Effector CD8-positive, alpha-beta T cell (primary cell): ENCODE measurements around the gene MAGEB5.
"Not testable (repeated sequence)": the region's sequence is repeated elsewhere in the genome, so short reads cannot be mapped to it uniquely, and the experiment has no call there.

Experiments
- DNase-seq: peaks from one replicate; lab custom pipeline; 2025; lab: John Stamatoyannopoulos, UW
- total RNA-seq, 4 experiments: gene quantifications; one replicate each; lab custom pipeline; 2026; lab: John Stamatoyannopoulos, UW

The MAGEB5 gene, protein sequence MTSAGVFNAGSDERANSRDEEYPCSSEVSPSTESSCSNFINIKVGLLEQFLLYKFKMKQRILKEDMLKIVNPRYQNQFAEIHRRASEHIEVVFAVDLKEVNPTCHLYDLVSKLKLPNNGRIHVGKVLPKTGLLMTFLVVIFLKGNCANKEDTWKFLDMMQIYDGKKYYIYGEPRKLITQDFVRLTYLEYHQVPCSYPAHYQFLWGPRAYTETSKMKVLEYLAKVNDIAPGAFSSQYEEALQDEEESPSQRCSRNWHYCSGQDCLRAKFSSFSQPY
- total RNA-seq = 0 reads per million in 4 experiments

DNA sequence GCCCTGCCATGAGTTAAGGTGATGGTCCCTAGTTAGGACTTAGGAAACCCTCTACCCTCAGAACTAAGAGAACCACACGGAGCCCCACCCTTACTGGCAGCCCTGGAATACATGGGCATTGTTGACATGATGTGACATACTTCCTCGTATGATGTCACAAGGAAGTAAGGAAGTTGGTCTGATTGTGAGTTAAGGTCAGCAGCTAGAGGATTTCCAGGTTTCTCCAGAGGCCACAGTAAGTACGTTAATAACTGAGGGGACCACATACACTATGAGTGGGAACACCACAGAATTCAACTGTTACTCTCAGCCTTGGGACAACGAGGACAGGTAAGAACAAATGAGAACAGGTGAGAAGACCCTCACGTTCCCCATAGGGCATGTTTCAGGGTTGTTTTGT is at the start of gene MAGEB5:
Gene MAGEB5, plus strand, starts transcription at position 301 of the 400 bp plus-strand sequence. CDS start 1,133 bp downstream, outside the sequence.
- DNase-seq = no peak

DNA sequence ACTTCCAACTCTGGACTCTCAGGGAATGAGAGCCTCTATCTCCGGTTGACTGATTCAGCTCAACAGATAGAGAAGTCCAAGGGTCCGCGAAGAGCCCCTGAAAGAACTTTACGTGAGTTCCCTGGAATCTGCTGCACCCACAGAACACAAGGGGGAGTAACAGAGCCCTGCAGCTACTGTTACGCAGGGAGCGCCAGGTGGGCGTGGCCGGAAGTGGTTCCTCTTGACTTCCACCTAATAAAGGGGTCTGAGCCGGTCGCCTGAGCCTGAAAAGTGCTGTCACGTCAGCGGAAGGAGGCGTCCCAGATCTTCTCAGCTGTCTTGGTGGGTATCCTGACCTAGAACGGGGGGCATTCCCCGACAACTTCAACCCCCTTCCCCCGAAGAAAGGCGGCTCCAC is 23.8 kb upstream of the MAGEB5 start, which contains the start of gene MAGEB6:
Gene MAGEB6, plus strand, starts transcription at position 237 of the 400 bp plus-strand sequence. CDS start 1,407 bp downstream, outside the sequence.
- DNase-seq = no peak

DNA sequence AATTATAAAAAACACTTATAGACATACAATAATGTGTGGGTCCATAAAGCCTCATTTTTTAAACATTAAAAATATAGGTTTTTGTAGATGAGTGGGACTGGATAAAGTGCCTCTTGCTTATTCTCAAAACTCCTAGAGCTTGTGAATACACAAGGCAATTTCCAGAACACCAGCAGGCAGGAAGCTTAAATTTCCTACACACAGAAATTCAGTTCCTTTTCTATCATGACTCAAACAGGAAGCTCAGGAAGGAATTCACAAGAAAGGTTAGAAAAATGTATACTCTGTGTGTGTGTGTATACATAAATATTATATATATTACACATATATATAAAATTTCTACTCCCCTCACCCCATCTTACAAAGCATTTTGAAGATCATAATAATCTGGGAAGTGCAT is 12.4 kb upstream of the MAGEB5 start:
- no peak for DNase-seq

DNA sequence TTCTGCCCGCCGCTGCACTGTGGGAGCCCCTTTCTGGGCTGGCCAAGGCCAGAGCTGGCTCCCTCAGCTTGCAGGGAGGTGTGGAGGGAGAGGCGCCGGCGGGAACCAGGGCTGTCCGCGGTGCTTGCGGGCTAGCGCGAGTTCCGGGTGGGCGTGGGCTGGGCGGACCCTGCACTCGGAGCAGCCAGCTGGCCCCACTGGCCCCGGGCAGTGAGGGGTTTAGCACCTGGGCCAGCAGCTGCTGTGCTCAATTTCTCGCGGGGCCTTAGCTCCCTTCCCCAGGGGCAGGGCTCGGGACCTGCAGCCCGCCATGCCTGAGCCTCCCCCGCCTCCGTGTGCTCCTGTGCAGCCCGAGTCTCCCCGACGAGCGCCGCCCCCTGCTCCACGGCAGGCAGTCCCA is 11.3 kb upstream of the MAGEB5 start:
- not testable (repeated sequence) for DNase-seq

DNA sequence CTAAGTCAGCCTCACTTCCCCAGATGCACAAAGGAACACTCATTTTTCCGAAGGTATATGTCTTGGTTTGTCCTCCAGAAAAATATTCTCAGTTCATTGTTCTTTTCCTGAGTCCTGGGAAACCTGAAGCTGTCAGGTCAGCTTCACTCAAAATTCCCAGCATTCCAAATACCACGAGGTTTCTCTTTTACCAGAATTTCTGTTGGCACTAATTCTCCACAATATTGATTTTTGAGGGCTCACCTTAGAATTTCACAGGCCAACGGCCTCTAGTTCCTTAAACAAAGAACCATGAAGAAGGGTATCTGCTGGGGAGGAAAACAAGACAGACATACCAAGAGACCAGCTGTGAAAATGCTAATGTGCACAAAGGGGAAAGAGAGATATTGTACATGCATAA is 8.0 kb upstream of the MAGEB5 start:
- no peak for DNase-seq

DNA sequence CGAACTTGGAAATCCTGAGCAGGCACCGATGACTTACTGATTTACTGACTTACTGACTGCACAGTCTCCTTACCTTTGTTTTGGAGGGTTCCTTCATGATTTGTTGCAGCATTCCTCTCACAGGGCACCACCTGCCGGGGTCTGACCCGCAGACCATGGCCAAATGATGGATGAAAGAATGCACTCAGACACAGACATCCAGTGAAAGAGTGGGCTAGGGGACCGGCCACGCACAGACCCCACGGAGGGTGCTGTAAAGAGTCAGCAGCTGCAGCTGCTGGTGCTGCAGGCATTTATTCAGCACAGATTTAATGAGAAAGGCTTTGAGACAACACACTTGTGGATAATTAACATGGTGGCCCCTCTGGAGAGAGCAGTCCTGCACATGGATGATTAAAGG is 3.4 kb downstream of the MAGEB5 start:
- no peak for DNase-seq

DNA sequence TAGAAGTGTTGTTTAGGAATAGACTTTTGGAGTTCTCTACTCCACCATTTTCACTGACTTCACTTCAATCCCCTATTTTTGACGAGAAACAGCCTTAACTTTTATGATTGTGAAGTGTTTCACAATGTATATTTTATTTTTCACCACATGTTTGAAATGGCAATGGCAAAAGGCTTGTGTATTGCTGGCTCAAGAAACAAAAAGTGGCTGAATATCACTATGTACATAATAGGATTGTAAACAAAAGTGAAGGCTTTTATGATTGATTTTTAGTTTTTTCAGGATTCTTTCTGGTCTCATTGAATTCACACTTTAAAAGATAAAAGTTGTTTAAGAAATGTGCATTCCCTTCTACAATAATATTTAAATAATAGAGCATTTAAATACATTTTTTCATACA is 18.2 kb downstream of the MAGEB5 start:
- no peak for DNase-seq

DNA sequence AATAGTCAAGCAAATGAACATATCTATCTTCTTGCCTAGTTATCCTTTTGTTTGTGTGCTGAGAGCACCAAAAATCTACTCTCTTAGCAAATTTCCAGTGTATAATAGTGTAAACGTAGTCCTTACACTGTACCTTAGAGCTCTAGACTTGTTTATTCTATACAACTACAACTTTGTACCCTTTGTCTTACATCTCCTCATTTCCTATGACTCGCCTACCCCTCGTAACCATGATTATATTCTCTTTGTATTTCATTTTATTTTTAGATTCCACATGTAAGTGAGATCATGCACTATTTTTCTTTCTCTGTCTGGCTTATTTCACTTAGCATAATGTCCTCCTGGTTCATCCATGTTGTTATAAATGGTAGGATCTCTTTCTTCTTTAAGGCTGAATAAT is 37.6 kb downstream of the MAGEB5 start:
- DNase-seq = no peak

DNA sequence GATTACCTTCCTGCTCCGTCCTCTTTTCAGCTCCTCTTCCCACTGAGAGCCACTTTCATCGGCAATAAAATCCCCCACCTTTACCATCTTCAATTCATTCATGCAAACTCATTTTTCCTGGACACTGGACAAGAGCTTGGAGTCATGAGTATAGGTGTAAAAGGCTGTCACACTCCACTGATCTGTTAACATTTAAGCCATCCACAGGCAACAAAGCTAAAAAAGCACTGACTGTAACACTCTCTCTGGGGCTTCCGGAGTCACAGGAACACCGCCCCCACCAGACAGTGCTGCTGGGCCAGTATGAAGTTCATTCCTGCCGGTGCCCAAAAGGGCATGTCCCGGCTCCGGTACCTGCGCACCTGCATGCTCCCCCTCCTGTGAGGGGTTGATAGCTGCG is 38.5 kb downstream of the MAGEB5 start:
- no peak for DNase-seq

DNA sequence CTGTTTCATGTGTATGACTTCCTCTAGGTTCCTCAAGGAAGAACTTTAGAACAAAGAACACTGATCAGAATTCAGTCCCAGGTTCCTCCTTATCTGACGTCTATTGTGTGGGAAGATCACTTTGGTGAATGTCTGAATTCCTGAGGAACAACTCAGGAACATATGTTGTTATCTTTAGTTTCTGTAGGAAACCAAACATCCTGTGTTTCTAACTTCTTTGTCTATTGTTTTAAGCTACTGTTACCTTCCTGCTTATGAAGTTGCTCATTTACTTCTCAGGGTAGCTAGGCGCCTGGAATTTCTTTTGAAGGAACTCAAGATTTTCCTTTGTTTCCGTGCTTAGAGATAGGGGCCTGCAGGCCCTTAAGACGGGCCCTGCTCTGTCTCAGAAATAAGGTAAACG is 46.2 kb downstream of the MAGEB5 start:
- DNase-seq = no peak
